Body of pancreas (tissue), 4 donors: ENCODE measurements around the gene LGR4. TPM values are rescaled to one million over a fixed set of nuclear protein-coding genes. Genes with fewer than 3 reads are reported as not detected.

Source experiments
- ATAC-seq: fragments of 150-250 bp; one replicate; pipeline ENCODE4 v1.9.1; 2016
- DNase-seq, 4 donors: peaks; one replicate each; pipeline ENCODE4 v3.0.0-alpha.2; 2019
- H3K27ac ChIP-seq, 4 donors: fragments of 200-600 bp; sonication (generic); 1 replicate in 3 of 4; 2 replicates in 1 of 4; pipeline versions ENCODE4 v1.5.1 to v1.6.1; 2016 to 2019; ENCODE audit warnings: mild to moderate bottlenecking in 1 of 4, mixed read lengths in 1 of 4, moderate library complexity in 1 of 4
- H3K27me3 ChIP-seq, 2 donors: fragments of 200-600 bp; sonication (generic); one replicate each; pipeline ENCODE4 v1.6.0; 2016; ENCODE audit warnings: mild to moderate bottlenecking in 1 of 2
- H3K36me3 ChIP-seq, 2 donors: fragments of 200-600 bp; sonication (generic); replicated peaks in 1 of 2; 2 replicates each; pipeline ENCODE4 v1.5.1; 2016; ENCODE audit warnings: low read depth in 2 of 2; ENCODE audit not compliant: insufficient read depth in 1 of 2
- H3K4me1 ChIP-seq: fragments of 200-600 bp; sonication (generic); one replicate; pipeline ENCODE4 v1.6.0; 2016
- H3K4me3 ChIP-seq, 2 donors: fragments of 200-600 bp; sonication (generic); 1 replicate in 1 of 2; 2 replicates in 1 of 2; pipeline ENCODE4 v1.5.1; 2016 to 2019
- H3K9me3 ChIP-seq, 3 donors: fragments of 200-600 bp; sonication (generic); 1 replicate in 2 of 3; 2 replicates in 1 of 3; pipeline ENCODE4 v1.5.1; 2016
- POLR2A ChIP-seq, 3 donors: fragments of 450-650 bp; IDR thresholded peaks; one replicate each; pipeline ENCODE4 v1.6.1; 2016; ENCODE audit warnings: antibody characterized with exemption in 3 of 3, mild to moderate bottlenecking in 2 of 3
- WGBS, 2 donors: methylation state at CpG; one replicate each; pipeline ENCODE4 v1.1.5; 2017; 5-methylcytosine and 5-hydroxymethylcytosine counted together
- intact Hi-C: fragments of 100-400 bp; cut with DNase I; formaldehyde crosslinking; loops from one replicate; pipeline ENCODE4 v1.15.1; 2023
- total RNA-seq, 2 donors: library from RNA; depleted of rRNA; stranded (reverse); fragments of >200 nt; gene quantifications; one replicate each; pipeline ENCODE4 v1.1.0, GENCODE V29; 2016
- TF ChIP-seq, protein P1 (sequence below), 7 experiments: fragments of 450-650 bp in 4 of 7; fragments of 200-600 bp in 3 of 7; sonication (generic) in 3 of 7; IDR thresholded peaks; one replicate each; pipeline ENCODE4 v1.5.1; 2016 to 2019; ENCODE audit warnings: antibody characterized with exemption in 7 of 7

The LGR4 gene
- total RNA-seq, 2 donors from 2014 or later: 120 to 145 TPM

DNA sequence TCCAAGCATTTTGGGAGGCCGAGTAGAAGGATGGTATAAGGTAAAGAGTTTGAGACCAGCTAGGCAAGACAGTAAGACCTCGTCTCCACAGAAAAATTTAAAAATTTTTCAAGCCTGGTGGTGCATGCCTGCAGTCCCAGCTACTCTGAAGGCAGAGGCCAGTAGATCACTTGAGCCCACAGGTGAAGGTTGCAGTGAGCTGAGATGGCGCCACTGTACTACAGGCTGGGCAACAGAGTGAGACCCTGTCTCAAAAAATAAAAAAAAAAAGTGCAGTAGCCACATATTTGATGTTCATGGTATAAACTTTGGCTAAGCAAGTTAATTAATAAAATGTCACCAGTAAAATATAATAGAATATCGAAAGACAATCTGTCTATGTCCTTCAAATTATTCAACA is 27.0 kb downstream of the LGR4 start:
- H3K4me1 ChIP-seq: peaks cover 77% of the 10 kb centered on the region
- H3K9me3 ChIP-seq: no peaks in the 10 kb centered on the region
- whole genome bisulfite sequencing, 2 donors: 82 to 95% methylated on average over 4 of the region's 4 CpGs
- no peaks in the 10 kb centered on the region for H3K36me3 ChIP-seq
- intact Hi-C loops: no loop called here
- H3K27ac ChIP-seq: no peak overlapping the region
- no peak overlapping the region for H3K4me3 ChIP-seq
- DNase-seq (no peak), ATAC-seq (no peak)
- H3K27me3 ChIP-seq: no peaks in the 10 kb centered on the region
- TF ChIP-seq, protein P1, sequence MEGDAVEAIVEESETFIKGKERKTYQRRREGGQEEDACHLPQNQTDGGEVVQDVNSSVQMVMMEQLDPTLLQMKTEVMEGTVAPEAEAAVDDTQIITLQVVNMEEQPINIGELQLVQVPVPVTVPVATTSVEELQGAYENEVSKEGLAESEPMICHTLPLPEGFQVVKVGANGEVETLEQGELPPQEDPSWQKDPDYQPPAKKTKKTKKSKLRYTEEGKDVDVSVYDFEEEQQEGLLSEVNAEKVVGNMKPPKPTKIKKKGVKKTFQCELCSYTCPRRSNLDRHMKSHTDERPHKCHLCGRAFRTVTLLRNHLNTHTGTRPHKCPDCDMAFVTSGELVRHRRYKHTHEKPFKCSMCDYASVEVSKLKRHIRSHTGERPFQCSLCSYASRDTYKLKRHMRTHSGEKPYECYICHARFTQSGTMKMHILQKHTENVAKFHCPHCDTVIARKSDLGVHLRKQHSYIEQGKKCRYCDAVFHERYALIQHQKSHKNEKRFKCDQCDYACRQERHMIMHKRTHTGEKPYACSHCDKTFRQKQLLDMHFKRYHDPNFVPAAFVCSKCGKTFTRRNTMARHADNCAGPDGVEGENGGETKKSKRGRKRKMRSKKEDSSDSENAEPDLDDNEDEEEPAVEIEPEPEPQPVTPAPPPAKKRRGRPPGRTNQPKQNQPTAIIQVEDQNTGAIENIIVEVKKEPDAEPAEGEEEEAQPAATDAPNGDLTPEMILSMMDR (IDR thresholded peaks at IDR 0.05): no peak
- TF ChIP-seq POLR2A (IDR thresholded peaks at IDR 0.05): no peak

- no peaks in the 10 kb centered on the region for H3K27me3 ChIP-seq
- TF ChIP-seq, protein P1 (IDR thresholded peaks at IDR 0.05): no peak
- no peak for TF ChIP-seq POLR2A (IDR thresholded peaks at IDR 0.05)
- H3K27ac ChIP-seq: peak overlapping the region in 1 of 4 donors; percentile 43
- 28 to 35% methylated on average over 2 of the region's 2 CpGs for WGBS, 2 donors
- DNase-seq (no peak), ATAC-seq (no peak)
- intact Hi-C loops: no loop called here
- H3K4me3 ChIP-seq: no peak overlapping the region
- peaks cover 77% of the 10 kb centered on the region for H3K4me1 ChIP-seq
- H3K36me3 ChIP-seq: no peaks in the 10 kb centered on the region
- H3K9me3 ChIP-seq: no peaks in the 10 kb centered on the region
Measured at GRCh38 chr11:27444801-27445215, 27.8 kb downstream of the LGR4 start.

GRCh38 chr11:27443746-27444507 is 28.7 kb downstream of the LGR4 start:
- ATAC-seq (no peak), DNase-seq (no peak)
- Histone ChIP-seq H3K36me3 (no peaks in the 10 kb centered on the region), H3K4me3 (no peak overlapping the region), H3K27ac (peak overlapping the region in 1 of 4 donors; percentile 43), H3K9me3 (no peaks in the 10 kb centered on the region), H3K27me3 (no peaks in the 10 kb centered on the region), H3K4me1 (peaks cover 84% of the 10 kb centered on the region)
- intact Hi-C loops: no loop called here
- TF ChIP-seq, protein P1 (IDR thresholded peaks at IDR 0.05): no peak
- no peak for TF ChIP-seq POLR2A (IDR thresholded peaks at IDR 0.05)
- WGBS, 2 donors: 34 to 38% methylated on average over 5 of the region's 5 CpGs

GRCh38 chr11:27443227-27443626 is 29.4 kb downstream of the LGR4 start:
- H3K36me3 ChIP-seq: no peaks in the 10 kb centered on the region
- H3K27ac ChIP-seq: peak overlapping the region in 1 of 4 donors; percentile 43
- TF ChIP-seq, protein P1 (IDR thresholded peaks at IDR 0.05): no peak
- TF ChIP-seq POLR2A (IDR thresholded peaks at IDR 0.05): no peak
- no peak for DNase-seq
- no peak overlapping the region for H3K4me3 ChIP-seq
- intact Hi-C loops: no loop called here
- H3K9me3 ChIP-seq: no peaks in the 10 kb centered on the region
- WGBS, 2 donors: 61 to 68% methylated on average over 4 of the region's 4 CpGs
- ATAC-seq: no peak
- no peaks in the 10 kb centered on the region for H3K27me3 ChIP-seq
- peaks cover 88% of the 10 kb centered on the region for H3K4me1 ChIP-seq

DNA sequence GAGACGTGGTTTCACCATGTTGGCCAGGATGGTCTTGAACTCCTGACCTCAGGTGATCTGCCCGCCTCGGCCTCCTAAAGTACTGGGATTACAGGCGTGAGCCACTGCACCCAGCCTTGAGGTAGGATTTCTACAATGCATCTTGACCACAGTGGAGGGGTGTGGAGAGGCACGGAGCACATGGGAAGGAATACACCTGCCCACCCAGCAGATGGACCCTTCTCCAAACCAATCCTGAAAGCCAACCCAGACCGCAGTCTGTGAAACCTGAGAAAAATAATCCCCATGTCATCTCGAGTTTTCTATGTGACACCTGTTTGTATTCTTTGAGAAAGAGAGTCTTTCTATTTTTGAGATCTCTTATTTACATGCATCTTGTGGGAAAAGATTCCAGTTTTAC is 32.5 kb downstream of the LGR4 start:
- Histone ChIP-seq H3K4me1 (peaks cover 95% of the 10 kb centered on the region), H3K9me3 (no peaks in the 10 kb centered on the region), H3K4me3 (no peak overlapping the region), H3K27me3 (no peaks in the 10 kb centered on the region), H3K36me3 (no peaks in the 10 kb centered on the region), H3K27ac (no peak overlapping the region)
- DNase-seq: no peak
- TF ChIP-seq, protein P1 (IDR thresholded peaks at IDR 0.05): no peak
- no peak for TF ChIP-seq POLR2A (IDR thresholded peaks at IDR 0.05)
- WGBS, 2 donors: 70 to 82% methylated on average over 7 of the region's 7 CpGs
- intact Hi-C loops: no loop called here
- no peak for ATAC-seq
